ENCODE results near the gene ELMOD1. TPM values are rescaled to one million over a fixed set of nuclear protein-coding genes. Genes with fewer than 3 reads are reported as not detected.
A peak's percentile ranks its signal among the peaks of the same experiment; 100 is the strongest.

ELMOD1 gene
- total and polyA plus RNA-seq, 2 donors (not counting 1 experiment from before 2014, with no cell fraction given): not detected

DNA sequence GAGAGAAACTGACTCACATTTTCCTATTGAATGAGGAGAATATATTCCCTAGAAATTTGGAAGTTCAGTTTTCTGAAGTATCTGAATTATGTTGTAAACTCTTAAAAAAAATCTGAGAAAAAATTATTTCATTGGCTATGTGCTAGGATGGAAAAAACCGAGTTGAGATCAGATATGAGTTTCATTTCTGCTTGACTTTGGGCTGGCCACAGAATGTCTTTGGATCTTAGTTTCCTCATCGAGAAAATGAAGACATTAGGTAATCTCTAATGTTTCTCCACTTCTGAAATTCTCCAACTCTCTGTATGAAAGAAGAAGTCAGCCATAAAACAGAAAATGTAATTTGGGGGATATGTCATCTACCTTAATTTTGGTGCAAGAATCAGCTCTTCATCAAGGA lies 92.1 kb downstream of the ELMOD1 start:
- Histone ChIP-seq H2AFZ (ENCODE audit: insufficient read depth, low read depth, low read length, poor library complexity, severe bottlenecking) (no peak overlapping the region), H3K36me3 (replicated peaks in 1 of 2; ENCODE audit: control extremely low read depth in 1 of 2, control insufficient read depth in 1 of 2, extremely low read depth in 1 of 2, insufficient read depth in 2 of 2, low read length in 1 of 2) (no peaks in the 10 kb centered on the region), H3K9ac (ENCODE audit: low read length) (no peak overlapping the region), H3K27ac (ENCODE audit: low read length in 2 of 2) (no peak overlapping the region), H3K27me3 (replicated peaks in 1 of 4; ENCODE audit: control extremely low read depth in 1 of 4, control insufficient read depth in 3 of 4, insufficient read depth in 4 of 4, low read length in 3 of 4) (peaks cover 0 to 10% (median 0%) of the 10 kb centered on the region in 4 experiments), H3K9me3 (ENCODE audit: control extremely low read depth in 1 of 3, control insufficient read depth in 2 of 3, insufficient read depth in 1 of 3, low read length in 2 of 3) (no peaks in the 10 kb centered on the region), H4K20me1 (ENCODE audit: control insufficient read depth, insufficient read depth, low read length, poor library complexity, severe bottlenecking) (no peaks in the 10 kb centered on the region), H3K4me2 (replicated peaks; ENCODE audit: low read depth, low read length, poor library complexity, severe bottlenecking) (no peak overlapping the region), H3K79me2 (ENCODE audit: control insufficient read depth, insufficient read depth, low read length) (no peaks in the 10 kb centered on the region), H3K4me3 (ENCODE audit: control extremely low read depth in 1 of 5, extremely low read depth in 1 of 5, insufficient read depth in 1 of 5, low read depth in 2 of 5, low read length in 4 of 5) (no peak overlapping the region), H3K4me1 (ENCODE audit: control insufficient read depth in 2 of 2, insufficient read depth in 2 of 2, low read length in 2 of 2) (no peaks in the 10 kb centered on the region)
- Mint-ChIP-seq H3K4me3 (no peak overlapping the region), H3K27me3 (peaks cover 6% of the 10 kb centered on the region), H3K4me1 (no peaks in the 10 kb centered on the region), H3K27ac (no peak overlapping the region), H3K9me3 (ENCODE audit: insufficient read depth) (no peaks in the 10 kb centered on the region)
- DNase-seq (no peak), ATAC-seq (ENCODE audit: low read depth) (no peak)
- CTCF ChIA-PET: interaction anchor here (1.6 kb wide), 1 partner anchor 120 kb away, joined by 6 read pairs; no protein-coding TSS in a partner anchor
- intact Hi-C loops (cut with micrococcal nuclease): no loop called here
- WGBS (ENCODE audit: insufficient coverage): 57% methylated on average over 1 of the region's 2 CpGs
- POLR2A ChIA-PET: no interaction called here
- TF ChIP-seq EZH2 (IDR thresholded peaks at IDR 0.05; ENCODE audit: borderline replicate concordance, insufficient read depth, low read depth, low read length, poor library complexity, severe bottlenecking): no peak
- TF ChIP-seq, protein P1, sequence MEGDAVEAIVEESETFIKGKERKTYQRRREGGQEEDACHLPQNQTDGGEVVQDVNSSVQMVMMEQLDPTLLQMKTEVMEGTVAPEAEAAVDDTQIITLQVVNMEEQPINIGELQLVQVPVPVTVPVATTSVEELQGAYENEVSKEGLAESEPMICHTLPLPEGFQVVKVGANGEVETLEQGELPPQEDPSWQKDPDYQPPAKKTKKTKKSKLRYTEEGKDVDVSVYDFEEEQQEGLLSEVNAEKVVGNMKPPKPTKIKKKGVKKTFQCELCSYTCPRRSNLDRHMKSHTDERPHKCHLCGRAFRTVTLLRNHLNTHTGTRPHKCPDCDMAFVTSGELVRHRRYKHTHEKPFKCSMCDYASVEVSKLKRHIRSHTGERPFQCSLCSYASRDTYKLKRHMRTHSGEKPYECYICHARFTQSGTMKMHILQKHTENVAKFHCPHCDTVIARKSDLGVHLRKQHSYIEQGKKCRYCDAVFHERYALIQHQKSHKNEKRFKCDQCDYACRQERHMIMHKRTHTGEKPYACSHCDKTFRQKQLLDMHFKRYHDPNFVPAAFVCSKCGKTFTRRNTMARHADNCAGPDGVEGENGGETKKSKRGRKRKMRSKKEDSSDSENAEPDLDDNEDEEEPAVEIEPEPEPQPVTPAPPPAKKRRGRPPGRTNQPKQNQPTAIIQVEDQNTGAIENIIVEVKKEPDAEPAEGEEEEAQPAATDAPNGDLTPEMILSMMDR (IDR thresholded peaks at IDR 0.05): no peak

DNA sequence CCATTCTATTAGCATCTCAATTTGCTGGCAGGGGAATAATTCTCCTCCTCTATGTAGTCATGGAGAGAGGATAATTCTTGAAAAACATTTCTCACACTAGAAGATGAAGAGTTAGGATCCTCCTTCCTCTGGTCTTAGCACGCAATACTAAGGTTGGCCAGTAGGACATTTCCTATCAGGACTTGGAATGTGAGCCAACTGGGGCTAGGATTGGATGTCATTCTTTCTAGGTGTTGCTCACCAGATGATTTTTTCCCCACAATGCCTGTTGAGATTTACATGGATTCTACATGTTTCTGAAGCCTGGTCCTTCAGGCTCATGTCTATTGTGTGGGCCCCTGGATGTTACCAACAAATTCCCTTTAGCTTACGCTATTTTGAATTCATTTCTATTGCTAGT lies 92.9 kb downstream of the ELMOD1 start:
- Histone ChIP-seq H3K27me3 (replicated peaks in 1 of 4; ENCODE audit: control extremely low read depth in 1 of 4, control insufficient read depth in 3 of 4, insufficient read depth in 4 of 4, low read length in 3 of 4) (peaks cover 0 to 6% (median 0%) of the 10 kb centered on the region in 4 experiments), H2AFZ (ENCODE audit: insufficient read depth, low read depth, low read length, poor library complexity, severe bottlenecking) (no peak overlapping the region), H3K27ac (ENCODE audit: low read length in 2 of 2) (no peak overlapping the region), H4K20me1 (ENCODE audit: control insufficient read depth, insufficient read depth, low read length, poor library complexity, severe bottlenecking) (no peaks in the 10 kb centered on the region), H3K79me2 (ENCODE audit: control insufficient read depth, insufficient read depth, low read length) (no peaks in the 10 kb centered on the region), H3K9me3 (ENCODE audit: control extremely low read depth in 1 of 3, control insufficient read depth in 2 of 3, insufficient read depth in 1 of 3, low read length in 2 of 3) (no peaks in the 10 kb centered on the region), H3K36me3 (replicated peaks in 1 of 2; ENCODE audit: control extremely low read depth in 1 of 2, control insufficient read depth in 1 of 2, extremely low read depth in 1 of 2, insufficient read depth in 2 of 2, low read length in 1 of 2) (no peaks in the 10 kb centered on the region), H3K4me2 (replicated peaks; ENCODE audit: low read depth, low read length, poor library complexity, severe bottlenecking) (no peak overlapping the region), H3K4me1 (ENCODE audit: control insufficient read depth in 2 of 2, insufficient read depth in 2 of 2, low read length in 2 of 2) (no peaks in the 10 kb centered on the region), H3K4me3 (ENCODE audit: control extremely low read depth in 1 of 5, extremely low read depth in 1 of 5, insufficient read depth in 1 of 5, low read depth in 2 of 5, low read length in 4 of 5) (no peak overlapping the region), H3K9ac (ENCODE audit: low read length) (no peak overlapping the region)
- TF ChIP-seq EZH2 (IDR thresholded peaks at IDR 0.05; ENCODE audit: borderline replicate concordance, insufficient read depth, low read depth, low read length, poor library complexity, severe bottlenecking): no peak
- TF ChIP-seq, protein P1 (IDR thresholded peaks at IDR 0.05): peak; percentile 24
- no peaks in the 10 kb centered on the region for H3K9me3 Mint-ChIP-seq (ENCODE audit: insufficient read depth)
- WGBS (ENCODE audit: insufficient coverage): 100% methylated on average over 1 of the region's 2 CpGs
- intact Hi-C loops (cut with micrococcal nuclease): no loop called here
- ChIA-PET POLR2A (no interaction called here), CTCF (interaction anchor here (1.0 to 1.6 kb wide), 3 partner anchors 13 to 121 kb away, joined by 3 to 6 read pairs (median 4); no protein-coding TSS in a partner anchor)
- no peak overlapping the region for H3K4me3 Mint-ChIP-seq
- ATAC-seq (ENCODE audit: low read depth) (no peak), DNase-seq (no peak)
- no peaks in the 10 kb centered on the region for H3K4me1 Mint-ChIP-seq
- H3K27me3 Mint-ChIP-seq: peaks cover 3% of the 10 kb centered on the region
- H3K27ac Mint-ChIP-seq: no peak overlapping the region
